Pulmonary artery endothelial cell (primary cell): ENCODE data around the gene THAP4. TPM values are rescaled to one million over a fixed set of nuclear protein-coding genes. Genes with fewer than 3 reads are reported as not detected.

ENCODE experiments used
- DNase-seq: peaks from one replicate; pipeline ENCODE4 v3.0.0-alpha.2; 2011; ENCODE audit warnings: low read depth, low spot score
- total RNA-seq: library from RNA; depleted of rRNA; stranded (reverse); fragments of >200 nt; gene quantifications from 2 replicates; pipeline ENCODE4 v1.2.3, GENCODE V29; 2014

The THAP4 gene
- total RNA-seq, result 47.3 and 56.6 TPM in 2 replicates

GRCh38 chr2:241637018-241637794, at the start of gene THAP4, which contains the start of gene ATG4B:
Gene THAP4 (minus strand): TSS chr2:241637158. CDS start chr2:241637017, 141 bp downstream.
Gene ATG4B (plus strand): TSS chr2:241637693. CDS start chr2:241637715, 22 bp downstream.
- DNase-seq, result peak; percentile 52

GRCh38 chr2:241686324-241686649, 49.3 kb upstream of the THAP4 start:
- DNase-seq, result no peak

GRCh38 chr2:241680827-241681599, 44.1 kb upstream of the THAP4 start:
- DNase-seq, result peak; percentile 55

GRCh38 chr2:241680044-241680443, 43.1 kb upstream of the THAP4 start:
- DNase-seq, result no peak

GRCh38 chr2:241678784-241679540, 42.0 kb upstream of the THAP4 start:
- DNase-seq, result no peak

- no peak for DNase-seq
These were observed 41.3 kb upstream of the THAP4 start for GRCh38 chr2:241678307-241678706.

- no peak for DNase-seq
These were observed 40.4 kb upstream of the THAP4 start for GRCh38 chr2:241677392-241677791.

GRCh38 chr2:241676665-241677064, 39.7 kb upstream of the THAP4 start:
- DNase-seq, result no peak

GRCh38 chr2:241675885-241676284, 38.9 kb upstream of the THAP4 start:
- no peak for DNase-seq

GRCh38 chr2:241673797-241674725, 37.1 kb upstream of the THAP4 start:
- DNase-seq, result no peak

- no peak for DNase-seq
These were observed 36.3 kb upstream of the THAP4 start for GRCh38 chr2:241673189-241673663.

- DNase-seq, result no peak
These were observed 35.6 kb upstream of the THAP4 start for GRCh38 chr2:241672243-241673188.

GRCh38 chr2:241671457-241672240, 34.7 kb upstream of the THAP4 start:
- DNase-seq, result no peak

GRCh38 chr2:241670333-241671110, 33.6 kb upstream of the THAP4 start:
- DNase-seq, result no peak

- DNase-seq, result no peak
These were observed 31.9 kb upstream of the THAP4 start for GRCh38 chr2:241668839-241669238.

GRCh38 chr2:241668354-241668753, 31.4 kb upstream of the THAP4 start:
- no peak for DNase-seq

GRCh38 chr2:241666627-241667400, 29.9 kb upstream of the THAP4 start:
- DNase-seq, result peak; percentile 54
